Measurements from ENCODE around the gene CACNB1.

CACNB1 gene

GRCh38 chr17:39236981-39237441 is 39.5 kb upstream of the CACNB1 start (continued):
- TF ChIP-seq ZNF785 (tag by site-specific recombination; IDR thresholded peaks at IDR 0.05) (no peak), HOXC10 (CRISPR knock-in tag; IDR thresholded peaks at IDR 0.05) (no peak), ZNF555 (tag by site-specific recombination; conservative IDR thresholded peaks at IDR 0.05) (no peak)

GRCh38 chr17:39236450-39236927 is 39.0 kb upstream of the CACNB1 start:
- H3K27ac ChIP-seq (ENCODE audit: extremely low read depth, low read depth, low read length): no peak overlapping the region
- ChIA-PET POLR2A (interaction anchor here (0.6 to 6.0 kb wide), 7 partner anchors 8 to 367 kb away, joined by 3 to 47 read pairs (median 4); partner anchors contain the start of genes LASP1, RPL19 and STAC2), CTCF (interaction anchor here (0.6 to 20.9 kb wide), 50 partner anchors 7 to 599 kb away, joined by 3 to 733 read pairs (median 4); partner anchors contain the start of genes ARL5C, RPL19 and STAC2)
- peaks cover 4% of the 10 kb centered on the region; the same call in 1 of the 2 replicates for H3K4me1 ChIP-seq (ENCODE audit: control insufficient read depth, insufficient read depth, low read length)
- H3K36me3 ChIP-seq (ENCODE audit: control insufficient read depth in 2 of 2, insufficient read depth in 1 of 2, low read length in 2 of 2): no peaks in the 10 kb centered on the region
- H3K9me3 ChIP-seq (ENCODE audit: control insufficient read depth, insufficient read depth, low read depth, low read length): no peaks in the 10 kb centered on the region
- H3K4me3 ChIP-seq (ENCODE audit: low read depth, low read length): no peak overlapping the region
- no peak for TF ChIP-seq ZNF292 (tag by site-specific recombination; IDR thresholded peaks at IDR 0.05; ENCODE audit: borderline replicate concordance, low read depth)
- no peak for TF ChIP-seq ZNF248 (tag by site-specific recombination; IDR thresholded peaks at IDR 0.05)
- TF ChIP-seq, protein P1, sequence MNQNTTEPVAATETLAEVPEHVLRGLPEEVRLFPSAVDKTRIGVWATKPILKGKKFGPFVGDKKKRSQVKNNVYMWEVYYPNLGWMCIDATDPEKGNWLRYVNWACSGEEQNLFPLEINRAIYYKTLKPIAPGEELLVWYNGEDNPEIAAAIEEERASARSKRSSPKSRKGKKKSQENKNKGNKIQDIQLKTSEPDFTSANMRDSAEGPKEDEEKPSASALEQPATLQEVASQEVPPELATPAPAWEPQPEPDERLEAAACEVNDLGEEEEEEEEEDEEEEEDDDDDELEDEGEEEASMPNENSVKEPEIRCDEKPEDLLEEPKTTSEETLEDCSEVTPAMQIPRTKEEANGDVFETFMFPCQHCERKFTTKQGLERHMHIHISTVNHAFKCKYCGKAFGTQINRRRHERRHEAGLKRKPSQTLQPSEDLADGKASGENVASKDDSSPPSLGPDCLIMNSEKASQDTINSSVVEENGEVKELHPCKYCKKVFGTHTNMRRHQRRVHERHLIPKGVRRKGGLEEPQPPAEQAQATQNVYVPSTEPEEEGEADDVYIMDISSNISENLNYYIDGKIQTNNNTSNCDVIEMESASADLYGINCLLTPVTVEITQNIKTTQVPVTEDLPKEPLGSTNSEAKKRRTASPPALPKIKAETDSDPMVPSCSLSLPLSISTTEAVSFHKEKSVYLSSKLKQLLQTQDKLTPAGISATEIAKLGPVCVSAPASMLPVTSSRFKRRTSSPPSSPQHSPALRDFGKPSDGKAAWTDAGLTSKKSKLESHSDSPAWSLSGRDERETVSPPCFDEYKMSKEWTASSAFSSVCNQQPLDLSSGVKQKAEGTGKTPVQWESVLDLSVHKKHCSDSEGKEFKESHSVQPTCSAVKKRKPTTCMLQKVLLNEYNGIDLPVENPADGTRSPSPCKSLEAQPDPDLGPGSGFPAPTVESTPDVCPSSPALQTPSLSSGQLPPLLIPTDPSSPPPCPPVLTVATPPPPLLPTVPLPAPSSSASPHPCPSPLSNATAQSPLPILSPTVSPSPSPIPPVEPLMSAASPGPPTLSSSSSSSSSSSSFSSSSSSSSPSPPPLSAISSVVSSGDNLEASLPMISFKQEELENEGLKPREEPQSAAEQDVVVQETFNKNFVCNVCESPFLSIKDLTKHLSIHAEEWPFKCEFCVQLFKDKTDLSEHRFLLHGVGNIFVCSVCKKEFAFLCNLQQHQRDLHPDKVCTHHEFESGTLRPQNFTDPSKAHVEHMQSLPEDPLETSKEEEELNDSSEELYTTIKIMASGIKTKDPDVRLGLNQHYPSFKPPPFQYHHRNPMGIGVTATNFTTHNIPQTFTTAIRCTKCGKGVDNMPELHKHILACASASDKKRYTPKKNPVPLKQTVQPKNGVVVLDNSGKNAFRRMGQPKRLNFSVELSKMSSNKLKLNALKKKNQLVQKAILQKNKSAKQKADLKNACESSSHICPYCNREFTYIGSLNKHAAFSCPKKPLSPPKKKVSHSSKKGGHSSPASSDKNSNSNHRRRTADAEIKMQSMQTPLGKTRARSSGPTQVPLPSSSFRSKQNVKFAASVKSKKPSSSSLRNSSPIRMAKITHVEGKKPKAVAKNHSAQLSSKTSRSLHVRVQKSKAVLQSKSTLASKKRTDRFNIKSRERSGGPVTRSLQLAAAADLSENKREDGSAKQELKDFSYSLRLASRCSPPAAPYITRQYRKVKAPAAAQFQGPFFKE (tag by site-specific recombination; IDR thresholded peaks at IDR 0.05; ENCODE audit: borderline replicate concordance): no peak
- no peak for TF ChIP-seq ZNF776 (tag by site-specific recombination; IDR thresholded peaks at IDR 0.05; ENCODE audit: borderline replicate concordance)
- no peak for TF ChIP-seq ZNF629 (tag by site-specific recombination; IDR thresholded peaks at IDR 0.05)
- TF ChIP-seq, protein P2, sequence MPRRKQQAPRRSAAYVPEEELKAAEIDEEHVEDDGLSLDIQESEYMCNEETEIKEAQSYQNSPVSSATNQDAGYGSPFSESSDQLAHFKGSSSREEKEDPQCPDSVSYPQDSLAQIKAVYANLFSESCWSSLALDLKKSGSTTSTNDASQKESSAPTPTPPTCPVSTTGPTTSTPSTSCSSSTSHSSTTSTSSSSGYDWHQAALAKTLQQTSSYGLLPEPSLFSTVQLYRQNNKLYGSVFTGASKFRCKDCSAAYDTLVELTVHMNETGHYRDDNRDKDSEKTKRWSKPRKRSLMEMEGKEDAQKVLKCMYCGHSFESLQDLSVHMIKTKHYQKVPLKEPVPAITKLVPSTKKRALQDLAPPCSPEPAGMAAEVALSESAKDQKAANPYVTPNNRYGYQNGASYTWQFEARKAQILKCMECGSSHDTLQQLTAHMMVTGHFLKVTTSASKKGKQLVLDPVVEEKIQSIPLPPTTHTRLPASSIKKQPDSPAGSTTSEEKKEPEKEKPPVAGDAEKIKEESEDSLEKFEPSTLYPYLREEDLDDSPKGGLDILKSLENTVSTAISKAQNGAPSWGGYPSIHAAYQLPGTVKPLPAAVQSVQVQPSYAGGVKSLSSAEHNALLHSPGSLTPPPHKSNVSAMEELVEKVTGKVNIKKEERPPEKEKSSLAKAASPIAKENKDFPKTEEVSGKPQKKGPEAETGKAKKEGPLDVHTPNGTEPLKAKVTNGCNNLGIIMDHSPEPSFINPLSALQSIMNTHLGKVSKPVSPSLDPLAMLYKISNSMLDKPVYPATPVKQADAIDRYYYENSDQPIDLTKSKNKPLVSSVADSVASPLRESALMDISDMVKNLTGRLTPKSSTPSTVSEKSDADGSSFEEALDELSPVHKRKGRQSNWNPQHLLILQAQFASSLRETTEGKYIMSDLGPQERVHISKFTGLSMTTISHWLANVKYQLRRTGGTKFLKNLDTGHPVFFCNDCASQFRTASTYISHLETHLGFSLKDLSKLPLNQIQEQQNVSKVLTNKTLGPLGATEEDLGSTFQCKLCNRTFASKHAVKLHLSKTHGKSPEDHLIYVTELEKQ (tag by site-specific recombination; IDR thresholded peaks at IDR 0.05; ENCODE audit: borderline replicate concordance): no peak
- TF ChIP-seq, protein P3, sequence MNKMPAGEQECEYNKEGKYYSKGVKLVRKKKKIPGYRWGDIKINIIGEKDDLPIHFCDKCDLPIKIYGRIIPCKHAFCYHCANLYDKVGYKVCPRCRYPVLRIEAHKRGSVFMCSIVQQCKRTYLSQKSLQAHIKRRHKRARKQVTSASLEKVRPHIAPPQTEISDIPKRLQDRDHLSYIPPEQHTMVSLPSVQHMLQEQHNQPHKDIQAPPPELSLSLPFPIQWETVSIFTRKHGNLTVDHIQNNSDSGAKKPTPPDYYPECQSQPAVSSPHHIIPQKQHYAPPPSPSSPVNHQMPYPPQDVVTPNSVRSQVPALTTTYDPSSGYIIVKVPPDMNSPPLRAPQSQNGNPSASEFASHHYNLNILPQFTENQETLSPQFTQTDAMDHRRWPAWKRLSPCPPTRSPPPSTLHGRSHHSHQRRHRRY (tag by site-specific recombination; IDR thresholded peaks at IDR 0.05): no peak
- no peak for TF ChIP-seq MZF1 (tag by site-specific recombination; IDR thresholded peaks at IDR 0.05; ENCODE audit: borderline replicate concordance)
- TF ChIP-seq ZNF114 (tag by site-specific recombination; IDR thresholded peaks at IDR 0.05): no peak
- TF ChIP-seq ZNF37A (tag by site-specific recombination; IDR thresholded peaks at IDR 0.05): no peak
- TF ChIP-seq IKZF3 (tag by site-specific recombination; IDR thresholded peaks at IDR 0.05): no peak
- TF ChIP-seq ZEB2 (tag by site-specific recombination; IDR thresholded peaks at IDR 0.05): no peak
- no peak for TF ChIP-seq ZNF510 (tag by site-specific recombination; IDR thresholded peaks at IDR 0.05; ENCODE audit: insufficient replicate concordance)
- TF ChIP-seq ZNF354C (tag by site-specific recombination; IDR thresholded peaks at IDR 0.05; ENCODE audit: borderline replicate concordance, low read depth): no peak
- no peak for TF ChIP-seq ZNF830 (tag by site-specific recombination; IDR thresholded peaks at IDR 0.05; ENCODE audit: low read depth)
- TF ChIP-seq, protein P4, sequence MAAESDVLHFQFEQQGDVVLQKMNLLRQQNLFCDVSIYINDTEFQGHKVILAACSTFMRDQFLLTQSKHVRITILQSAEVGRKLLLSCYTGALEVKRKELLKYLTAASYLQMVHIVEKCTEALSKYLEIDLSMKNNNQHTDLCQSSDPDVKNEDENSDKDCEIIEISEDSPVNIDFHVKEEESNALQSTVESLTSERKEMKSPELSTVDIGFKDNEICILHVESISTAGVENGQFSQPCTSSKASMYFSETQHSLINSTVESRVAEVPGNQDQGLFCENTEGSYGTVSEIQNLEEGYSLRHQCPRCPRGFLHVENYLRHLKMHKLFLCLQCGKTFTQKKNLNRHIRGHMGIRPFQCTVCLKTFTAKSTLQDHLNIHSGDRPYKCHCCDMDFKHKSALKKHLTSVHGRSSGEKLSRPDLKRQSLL (tag by site-specific recombination; IDR thresholded peaks at IDR 0.05): peak; percentile 54
- TF ChIP-seq ZNF600 (tag by site-specific recombination; IDR thresholded peaks at IDR 0.05): 0 out of 2 replicates have a peak, but pooled peaks have one; percentile 18
- TF ChIP-seq ZNF530 (tag by site-specific recombination; IDR thresholded peaks at IDR 0.05; ENCODE audit: low read depth): no peak

Data from HEK293 (cell line).